Measurements from ENCODE around the gene MSS51.
"Not testable (repeated sequence)": the region's sequence is repeated elsewhere in the genome, so short reads cannot be mapped to it uniquely, and the experiment has no call there.

MSS51 gene

GRCh38 chr10:73399063-73399462, 34.3 kb downstream of the MSS51 start:
- no peak for DNase-seq (ENCODE audit: extremely low read depth, low read depth)
- no peak overlapping the region for H3K4me3 ChIP-seq (replicated peaks; ENCODE audit: low read depth, low read length)
- TF ChIP-seq CTCF (IDR thresholded peaks at IDR 0.05; ENCODE audit: low read depth, low read length, missing control alignments), result no peak

GRCh38 chr10:73398024-73398423, 35.3 kb downstream of the MSS51 start:
- DNase-seq (ENCODE audit: extremely low read depth, low read depth), result no peak
- peak; percentile 28 for TF ChIP-seq CTCF (IDR thresholded peaks at IDR 0.05; ENCODE audit: low read depth, low read length, missing control alignments)
- no peak overlapping the region for H3K4me3 ChIP-seq (replicated peaks; ENCODE audit: low read depth, low read length)

GRCh38 chr10:73394325-73394724, 39.0 kb downstream of the MSS51 start:
- H3K4me3 ChIP-seq (replicated peaks; ENCODE audit: low read depth, low read length); DNase-seq (ENCODE audit: extremely low read depth, low read depth): not testable (repeated sequence)

- TF ChIP-seq CTCF (IDR thresholded peaks at IDR 0.05; ENCODE audit: low read depth, low read length, missing control alignments), result no peak
- no peak for DNase-seq (ENCODE audit: extremely low read depth, low read depth)
- no peak overlapping the region for H3K4me3 ChIP-seq (replicated peaks; ENCODE audit: low read depth, low read length)
Observed at GRCh38 chr10:73388228-73388627, 45.1 kb downstream of the MSS51 start.

- no peak overlapping the region for H3K4me3 ChIP-seq (replicated peaks; ENCODE audit: low read depth, low read length)
- no peak for TF ChIP-seq CTCF (IDR thresholded peaks at IDR 0.05; ENCODE audit: low read depth, low read length, missing control alignments)
Observed at GRCh38 chr10:73386583-73386982, 46.8 kb downstream of the MSS51 start.

GRCh38 chr10:73379064-73379748, 54.2 kb downstream of the MSS51 start:
- H3K4me3 ChIP-seq (replicated peaks; ENCODE audit: low read depth, low read length), result no peak overlapping the region
- TF ChIP-seq CTCF (IDR thresholded peaks at IDR 0.05; ENCODE audit: low read depth, low read length, missing control alignments), result no peak
- DNase-seq (ENCODE audit: extremely low read depth, low read depth), result no peak

More at GRCh38 chr10:73386583-73386982, 46.8 kb downstream of the MSS51 start:
- DNase-seq (ENCODE audit: extremely low read depth, low read depth), result no peak

GRCh38 chr10:73376679-73377078, 56.7 kb downstream of the MSS51 start:
- H3K4me3 ChIP-seq (replicated peaks; ENCODE audit: low read depth, low read length), result no peak overlapping the region
- DNase-seq (ENCODE audit: extremely low read depth, low read depth), result no peak
- TF ChIP-seq CTCF (IDR thresholded peaks at IDR 0.05; ENCODE audit: low read depth, low read length, missing control alignments), result no peak

Measured in HFF-Myc (cell line).